Thymus (tissue), 11 donors: ENCODE measurements around the gene CDS1. TPM values are rescaled to one million over a fixed set of nuclear protein-coding genes. Genes with fewer than 3 reads are reported as not detected.

Source experiments
- DNase-seq, 9 donors: peaks; one replicate each; pipeline ENCODE4 v3.0.0-alpha.2; 2013; ENCODE audit warnings: low spot score in 9 of 9, low read depth in 6 of 9, missing footprints in 1 of 9
- H3K27ac ChIP-seq, 2 donors: one replicate each; pipeline ENCODE4 v1.5.1; 2013; ENCODE audit warnings: control low read depth in 1 of 2, low read depth in 1 of 2, low read length in 1 of 2, mild to moderate bottlenecking in 1 of 2, moderate library complexity in 1 of 2
- H3K27me3 ChIP-seq, 2 donors: one replicate each; pipeline ENCODE4 v1.5.1; 2013; ENCODE audit warnings: low read length in 1 of 2; ENCODE audit not compliant: control insufficient read depth in 2 of 2, insufficient read depth in 1 of 2
- H3K36me3 ChIP-seq, 2 donors: one replicate each; pipeline ENCODE4 v1.5.1; 2013; ENCODE audit warnings: low read length in 1 of 2, mild to moderate bottlenecking in 1 of 2, moderate library complexity in 1 of 2; ENCODE audit not compliant: control insufficient read depth in 2 of 2, insufficient read depth in 2 of 2
- H3K4me1 ChIP-seq, 2 donors: one replicate each; pipeline ENCODE4 v1.5.1; 2013; ENCODE audit warnings: low read length in 2 of 2; ENCODE audit not compliant: control insufficient read depth in 2 of 2, insufficient read depth in 2 of 2
- H3K4me3 ChIP-seq, 2 donors: one replicate each; pipeline ENCODE4 v1.5.1; 2013; ENCODE audit warnings: low read length in 2 of 2, control low read depth in 1 of 2, mild to moderate bottlenecking in 1 of 2
- H3K9me3 ChIP-seq, 2 donors: one replicate each; pipeline ENCODE4 v1.5.1; 2013; ENCODE audit warnings: low read length in 1 of 2, mild to moderate bottlenecking in 1 of 2; ENCODE audit not compliant: control insufficient read depth in 2 of 2, insufficient read depth in 1 of 2
- WGBS: extraction: QIAGEN DNeasy Blood & Tissue Kit; methylation state at CpG from one replicate; pipeline ENCODE4 v1.1.7; 2013; 5-methylcytosine and 5-hydroxymethylcytosine counted together
- polyA plus RNA-seq: library from polyadenylated mRNA; stranded (reverse); fragments of 200-250 nt; gene quantifications from one replicate; pipeline ENCODE4 v1.2.3, GENCODE V29; 2013
- total RNA-seq: library from RNA; stranded (reverse); fragments of 120-200 nt; gene quantifications from one replicate; pipeline ENCODE4 v1.2.4, GENCODE V29; 2013
- donor health status: healthy.

CDS1 gene
- total and polyA plus RNA-seq, 2 donors = 2.0 to 10.2 TPM

DNA sequence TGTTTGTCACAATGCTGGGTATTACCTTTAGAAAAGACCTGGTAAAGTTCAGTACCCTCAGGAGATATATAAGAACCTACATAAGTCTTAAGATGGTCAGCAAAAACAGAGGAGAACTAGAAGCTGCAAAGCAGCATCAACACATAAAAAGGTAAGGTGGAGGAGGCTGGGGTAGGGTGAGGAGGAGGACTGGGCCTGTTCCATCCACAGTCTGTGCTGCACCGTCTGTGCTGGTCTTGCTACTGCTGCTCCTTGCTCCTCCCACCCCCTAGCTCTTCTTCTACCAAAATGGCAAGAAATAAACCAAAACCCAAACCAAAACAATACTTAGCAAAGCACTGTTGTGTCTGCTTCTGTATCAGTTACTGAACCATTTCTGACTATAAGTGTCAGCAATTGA, 102.2 kb downstream of the CDS1 start:
- no peak for DNase-seq
- WGBS = 100% methylated on average over 1 of the region's 1 CpG

DNA sequence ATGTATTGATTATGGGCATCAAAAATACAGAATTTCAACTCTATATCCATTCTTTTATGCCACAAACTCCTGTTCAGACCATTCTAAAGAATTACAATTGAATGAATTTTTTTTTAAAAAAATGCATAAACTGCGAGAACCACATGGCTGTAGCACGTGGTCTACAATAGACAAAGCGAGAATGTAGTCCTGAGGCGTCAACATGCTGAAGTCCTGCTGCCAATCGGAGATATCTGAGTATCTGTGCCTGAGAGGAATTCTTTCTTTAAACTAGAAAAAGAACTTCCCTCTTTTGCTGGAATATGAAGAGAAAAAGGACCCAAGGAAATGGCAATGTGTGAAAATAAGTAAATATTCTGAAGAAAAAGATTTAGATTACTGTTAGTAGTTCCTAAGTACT, 105.7 kb downstream of the CDS1 start:
- no peaks in the 10 kb centered on the region for H3K9me3 ChIP-seq
- H3K27me3 ChIP-seq = no peaks in the 10 kb centered on the region
- H3K4me3 ChIP-seq = no peak overlapping the region
- DNase-seq = no peak
- no peaks in the 10 kb centered on the region for H3K4me1 ChIP-seq
- peaks cover 0 to 2% of the 10 kb centered on the region in 2 donors for H3K36me3 ChIP-seq
- 97% methylated on average over 5 of the region's 5 CpGs for WGBS
- H3K27ac ChIP-seq = no peak overlapping the region

More for the DNA sequence above, 102.2 kb downstream of the CDS1 start:
- no peak overlapping the region for H3K27ac ChIP-seq
- peaks cover 0 to 8% of the 10 kb centered on the region in 2 donors for H3K4me1 ChIP-seq
- no peaks in the 10 kb centered on the region for H3K27me3 ChIP-seq
- peaks cover 0 to 2% of the 10 kb centered on the region in 2 donors for H3K36me3 ChIP-seq
- no peaks in the 10 kb centered on the region for H3K9me3 ChIP-seq
- no peak overlapping the region for H3K4me3 ChIP-seq

DNA sequence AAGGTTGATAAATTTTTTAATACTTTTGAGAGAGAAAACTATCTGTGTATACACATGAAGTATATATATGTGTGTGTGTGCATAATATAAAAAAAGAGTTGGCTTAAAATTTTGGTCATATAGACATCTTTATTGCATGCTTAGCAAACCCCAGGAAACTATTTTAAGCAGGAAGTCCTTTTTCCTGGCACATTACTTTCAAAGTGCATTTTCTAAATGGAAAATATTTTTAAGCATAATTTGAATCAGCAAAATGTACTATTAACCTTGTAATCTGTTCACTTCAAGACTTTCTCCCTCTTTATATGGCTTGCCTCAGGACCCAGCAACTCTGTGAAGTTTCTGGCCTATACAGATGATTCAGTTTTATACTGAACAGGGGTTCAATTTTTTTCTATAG, 106.3 kb downstream of the CDS1 start:
- no peaks in the 10 kb centered on the region for H3K27me3 ChIP-seq
- H3K4me1 ChIP-seq = no peaks in the 10 kb centered on the region
- no peaks in the 10 kb centered on the region for H3K36me3 ChIP-seq
- H3K27ac ChIP-seq = no peak overlapping the region
- no peaks in the 10 kb centered on the region for H3K9me3 ChIP-seq
- DNase-seq = no peak
- H3K4me3 ChIP-seq = no peak overlapping the region

DNA sequence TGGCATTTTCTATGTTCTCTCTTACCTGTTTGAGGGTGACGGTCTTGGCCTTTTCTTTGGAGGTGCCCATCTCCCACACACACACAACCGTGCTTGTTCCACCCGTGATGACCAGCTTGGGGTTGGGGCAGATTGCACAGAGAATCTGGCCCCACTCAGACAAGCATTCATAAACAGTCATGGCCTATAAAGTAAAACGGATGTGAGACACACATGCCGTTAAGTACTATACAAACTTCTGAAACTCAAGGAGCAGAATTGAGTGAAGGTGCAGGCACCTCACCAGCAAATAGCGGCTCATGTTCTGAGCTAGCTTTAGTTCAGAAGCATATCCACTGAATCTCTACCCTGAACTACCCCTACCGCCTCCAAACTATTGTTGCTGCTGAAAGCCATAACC, 107.6 kb downstream of the CDS1 start:
- H3K27me3 ChIP-seq = no peaks in the 10 kb centered on the region
- 98% methylated on average over 7 of the region's 7 CpGs for WGBS
- H3K9me3 ChIP-seq = no peaks in the 10 kb centered on the region
- DNase-seq = no peak
- no peaks in the 10 kb centered on the region for H3K4me1 ChIP-seq
- H3K36me3 ChIP-seq = no peaks in the 10 kb centered on the region
- H3K4me3 ChIP-seq = no peak overlapping the region
- H3K27ac ChIP-seq = no peak overlapping the region

DNA sequence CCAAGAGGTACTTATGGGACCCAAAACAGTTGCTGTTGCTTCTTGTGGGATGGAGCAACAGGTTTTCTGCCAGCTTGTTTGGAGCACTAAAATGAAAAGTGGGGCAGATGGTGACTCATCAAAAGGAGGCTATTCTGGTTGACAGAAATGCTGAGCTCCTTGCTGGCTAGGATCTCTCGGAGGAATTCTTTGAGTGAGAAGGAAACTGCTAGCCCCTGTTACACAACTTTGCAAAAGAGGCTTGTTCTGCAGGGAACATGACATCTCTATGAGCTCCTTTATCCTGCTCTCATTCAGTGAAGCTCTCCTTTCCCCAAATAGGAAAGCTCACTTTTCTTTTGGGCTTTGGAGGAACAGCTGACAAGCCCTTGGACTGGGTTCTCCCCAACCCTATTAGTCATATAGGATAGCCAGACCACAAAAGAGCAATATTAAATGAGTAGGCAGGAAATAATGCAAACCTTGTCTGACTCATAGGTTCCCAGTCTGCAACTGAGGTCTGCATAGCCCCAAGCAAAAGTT, 108.3 kb downstream of the CDS1 start:
- DNase-seq = no peak
- Histone ChIP-seq H3K4me3 (no peak overlapping the region), H3K27ac (no peak overlapping the region), H3K4me1 (no peaks in the 10 kb centered on the region), H3K36me3 (no peaks in the 10 kb centered on the region), H3K9me3 (no peaks in the 10 kb centered on the region), H3K27me3 (no peaks in the 10 kb centered on the region)
- WGBS = 94% methylated on average over 1 of the region's 1 CpG

DNA sequence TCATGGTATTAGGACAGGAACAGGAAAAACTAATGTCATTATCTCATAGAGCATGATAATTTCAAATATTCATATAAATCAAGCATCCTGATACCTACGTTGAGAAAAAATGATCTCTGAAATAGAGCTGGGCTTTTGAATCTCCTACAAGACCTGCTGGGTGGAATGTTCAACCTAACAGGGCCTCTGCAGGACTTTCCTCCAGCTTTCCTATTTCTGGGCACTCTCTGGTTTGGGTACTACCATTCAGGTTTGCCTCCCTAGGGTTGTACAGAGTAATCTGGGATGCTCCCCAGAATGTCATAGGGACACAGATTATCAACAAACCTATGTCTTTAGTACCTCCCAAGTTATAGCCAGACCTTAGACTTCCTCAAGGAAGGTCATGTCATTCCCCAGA, 108.9 kb downstream of the CDS1 start:
- Histone ChIP-seq H3K27me3 (no peaks in the 10 kb centered on the region), H3K9me3 (no peaks in the 10 kb centered on the region), H3K4me3 (no peak overlapping the region), H3K4me1 (no peaks in the 10 kb centered on the region), H3K36me3 (no peaks in the 10 kb centered on the region), H3K27ac (no peak overlapping the region)
- 91% methylated on average over 1 of the region's 1 CpG for WGBS
- no peak for DNase-seq

DNA sequence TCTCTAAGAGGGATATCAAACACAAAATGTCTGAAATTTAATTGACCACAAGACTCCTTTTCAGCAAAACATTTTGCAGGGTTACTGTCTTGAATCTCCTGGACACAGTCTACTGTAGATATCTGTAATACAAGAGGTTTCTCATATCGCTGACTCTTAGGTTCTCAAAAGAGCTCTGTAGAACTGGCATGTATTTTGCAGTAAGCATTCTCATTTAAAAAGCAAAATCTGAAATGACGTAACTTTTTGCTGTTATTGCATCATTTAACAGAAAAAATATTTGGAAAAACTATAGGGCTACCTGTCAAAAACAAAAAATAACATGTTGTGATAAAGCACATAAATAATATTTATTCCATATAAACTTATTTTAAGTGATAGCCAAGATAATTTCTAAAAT, 114.2 kb downstream of the CDS1 start:
- Histone ChIP-seq H3K27me3 (no peaks in the 10 kb centered on the region), H3K4me3 (no peak overlapping the region), H3K4me1 (no peaks in the 10 kb centered on the region), H3K9me3 (no peaks in the 10 kb centered on the region), H3K36me3 (no peaks in the 10 kb centered on the region), H3K27ac (no peak overlapping the region)
- 94% methylated on average over 2 of the region's 2 CpGs for WGBS
- no peak for DNase-seq

DNA sequence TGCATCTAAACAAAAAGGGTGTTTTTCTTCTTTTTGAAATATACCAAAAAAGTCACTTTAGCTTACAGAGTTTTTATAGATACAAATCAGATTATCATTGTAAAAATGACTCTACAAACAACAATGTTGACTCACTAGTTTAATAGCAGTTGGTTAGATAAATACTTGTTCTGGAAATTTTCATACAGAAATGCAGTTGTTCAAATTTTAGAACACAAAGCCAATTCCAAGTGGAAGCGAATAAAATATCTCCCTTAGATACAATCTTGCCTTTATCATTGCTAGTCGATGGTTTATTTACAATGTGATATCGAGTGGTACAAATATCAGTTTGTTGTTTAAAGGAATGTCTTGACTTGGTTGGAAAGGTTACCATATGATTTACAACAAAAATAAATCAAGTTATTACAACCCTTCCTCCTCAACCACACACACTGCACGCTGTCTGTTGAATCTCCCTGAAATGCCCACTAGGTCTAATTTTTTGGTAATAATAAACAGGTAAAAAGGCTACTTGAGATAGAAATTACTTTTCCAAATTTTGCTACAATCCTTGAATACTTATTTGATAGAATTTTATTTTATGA, 114.8 kb downstream of the CDS1 start:
- H3K4me3 ChIP-seq = no peak overlapping the region
- DNase-seq = no peak
- no peaks in the 10 kb centered on the region for H3K27me3 ChIP-seq
- no peak overlapping the region for H3K27ac ChIP-seq
- no peaks in the 10 kb centered on the region for H3K9me3 ChIP-seq
- H3K36me3 ChIP-seq = no peaks in the 10 kb centered on the region
- WGBS = 96% methylated on average over 4 of the region's 4 CpGs
- no peaks in the 10 kb centered on the region for H3K4me1 ChIP-seq

DNA sequence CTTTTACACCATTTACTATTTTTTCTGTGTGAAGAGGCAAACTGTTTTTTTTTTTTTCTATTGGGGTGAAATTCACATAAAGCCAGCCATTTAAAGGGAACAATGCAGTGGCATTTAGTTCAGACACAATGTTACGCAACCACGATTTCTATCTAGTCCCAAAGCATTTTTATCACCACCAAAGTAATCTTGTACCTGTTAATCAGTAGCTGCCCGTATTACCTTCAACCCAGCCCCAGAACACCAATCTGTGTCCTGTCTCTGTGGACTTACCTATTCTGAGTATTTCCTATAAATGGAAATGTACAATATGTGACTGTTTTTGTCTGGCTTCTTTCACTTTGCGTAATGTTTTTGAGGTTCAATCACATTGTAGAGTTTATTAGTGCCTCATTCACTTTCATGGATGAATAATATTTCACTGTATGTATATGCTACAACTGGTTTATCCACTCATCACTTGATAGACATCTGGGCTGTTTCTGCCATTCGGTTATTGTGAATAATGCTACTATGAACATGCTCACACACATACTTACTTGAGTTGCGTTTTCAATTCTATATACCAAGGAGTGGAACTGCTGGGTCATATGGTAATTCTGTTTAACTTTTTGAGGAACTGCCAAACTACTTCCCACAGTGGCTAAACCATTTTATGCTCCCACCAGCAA, 116.2 kb downstream of the CDS1 start:
- no peaks in the 10 kb centered on the region for H3K4me1 ChIP-seq
- WGBS = 95% methylated on average over 6 of the region's 6 CpGs
- H3K27me3 ChIP-seq = no peaks in the 10 kb centered on the region
- H3K4me3 ChIP-seq = no peak overlapping the region
- H3K36me3 ChIP-seq = no peaks in the 10 kb centered on the region
- DNase-seq = no peak
- no peaks in the 10 kb centered on the region for H3K9me3 ChIP-seq
- H3K27ac ChIP-seq = no peak overlapping the region
